MM.1S (cell line): ENCODE results near the gene BCAS3.

ENCODE experiments used
- DNase-seq: peaks from one replicate; pipeline ENCODE4 v3.0.0-alpha.2; 2015
- H2AFZ ChIP-seq: fragments of 300-600 bp; sonication (generic); 2 replicates; pipeline ENCODE4 v1.6.0; 2016; ENCODE audit warnings: antibody characterized with exemption, low read length
- H3F3A ChIP-seq: fragments of 300-600 bp; sonication (generic); 2 replicates; pipeline ENCODE4 v1.6.1; 2016; ENCODE audit warnings: mild to moderate bottlenecking, antibody characterized with exemption, low read length, moderate library complexity, mixed read lengths; ENCODE audit not compliant: insufficient read depth
- H3K27ac ChIP-seq: fragments of 300-600 bp; sonication (generic); 2 replicates; pipeline ENCODE4 v1.5.1; 2016; ENCODE audit warnings: mild to moderate bottlenecking, low read length
- H3K27me3 ChIP-seq: fragments of 300-600 bp; sonication (generic); replicated peaks from 2 replicates; pipeline ENCODE4 v1.6.0; 2016; ENCODE audit warnings: low read length; ENCODE audit not compliant: insufficient read depth
- H3K36me3 ChIP-seq: fragments of 300-600 bp; sonication (generic); replicated peaks from 2 replicates; pipeline ENCODE4 v1.6.1; 2016; ENCODE audit warnings: mild to moderate bottlenecking, low read length, mixed read lengths; ENCODE audit not compliant: insufficient read depth
- H3K4me1 ChIP-seq: fragments of 300-600 bp; sonication (generic); 2 replicates; pipeline ENCODE4 v1.6.1; 2016; ENCODE audit warnings: low read length, mixed read lengths
- H3K4me2 ChIP-seq: fragments of 300-600 bp; sonication (generic); 2 replicates; pipeline ENCODE4 v1.6.0; 2016; ENCODE audit warnings: low read depth, low read length
- H3K4me3 ChIP-seq: fragments of 300-600 bp; sonication (generic); 2 replicates; pipeline ENCODE4 v1.5.1; 2016; ENCODE audit warnings: low read length, mixed read lengths
- H3K79me2 ChIP-seq: fragments of 300-600 bp; sonication (generic); 2 replicates; pipeline ENCODE4 v1.6.1; 2016; ENCODE audit warnings: mixed run types, low read length, mixed read lengths
- H3K9ac ChIP-seq: fragments of 300-600 bp; sonication (generic); 2 replicates; pipeline ENCODE4 v1.6.1; 2016; ENCODE audit warnings: low read length, mixed read lengths
- H3K9me2 ChIP-seq: fragments of 300-600 bp; sonication (generic); replicated peaks from 2 replicates; pipeline ENCODE4 v1.6.1; 2016; ENCODE audit warnings: mild to moderate bottlenecking, low read length, mixed read lengths; ENCODE audit not compliant: insufficient read depth
- H3K9me3 ChIP-seq: fragments of 300-600 bp; sonication (generic); replicated peaks from 2 replicates; pipeline ENCODE4 v1.6.1; 2016; ENCODE audit warnings: mild to moderate bottlenecking, low read length, mixed read lengths; ENCODE audit not compliant: insufficient read depth
- H4K20me1 ChIP-seq: fragments of 300-600 bp; sonication (generic); 2 replicates; pipeline ENCODE4 v1.6.1; 2016; ENCODE audit warnings: mild to moderate bottlenecking, low read length, moderate library complexity, mixed read lengths; ENCODE audit not compliant: insufficient read depth
- EZH2 ChIP-seq: fragments of 300-600 bp; sonication (generic); optimal IDR thresholded peaks from 2 replicates; pipeline ENCODE3; 2017; ENCODE audit warnings: low read depth, mild to moderate bottlenecking, antibody characterized with exemption, low read length, mixed read lengths
- EZH2phosphoT487 ChIP-seq: fragments of 300-600 bp; sonication (generic); IDR thresholded peaks from 2 replicates; pipeline ENCODE4 v1.6.1; 2018; ENCODE audit warnings: antibody characterized with exemption, low read length
- TF ChIP-seq, protein P1 (sequence below): fragments of 300-600 bp; sonication (generic); IDR thresholded peaks from 2 replicates; pipeline ENCODE4 v1.5.1; 2016; ENCODE audit warnings: antibody characterized with exemption, low read length, mixed read lengths

Gene BCAS3

DNA sequence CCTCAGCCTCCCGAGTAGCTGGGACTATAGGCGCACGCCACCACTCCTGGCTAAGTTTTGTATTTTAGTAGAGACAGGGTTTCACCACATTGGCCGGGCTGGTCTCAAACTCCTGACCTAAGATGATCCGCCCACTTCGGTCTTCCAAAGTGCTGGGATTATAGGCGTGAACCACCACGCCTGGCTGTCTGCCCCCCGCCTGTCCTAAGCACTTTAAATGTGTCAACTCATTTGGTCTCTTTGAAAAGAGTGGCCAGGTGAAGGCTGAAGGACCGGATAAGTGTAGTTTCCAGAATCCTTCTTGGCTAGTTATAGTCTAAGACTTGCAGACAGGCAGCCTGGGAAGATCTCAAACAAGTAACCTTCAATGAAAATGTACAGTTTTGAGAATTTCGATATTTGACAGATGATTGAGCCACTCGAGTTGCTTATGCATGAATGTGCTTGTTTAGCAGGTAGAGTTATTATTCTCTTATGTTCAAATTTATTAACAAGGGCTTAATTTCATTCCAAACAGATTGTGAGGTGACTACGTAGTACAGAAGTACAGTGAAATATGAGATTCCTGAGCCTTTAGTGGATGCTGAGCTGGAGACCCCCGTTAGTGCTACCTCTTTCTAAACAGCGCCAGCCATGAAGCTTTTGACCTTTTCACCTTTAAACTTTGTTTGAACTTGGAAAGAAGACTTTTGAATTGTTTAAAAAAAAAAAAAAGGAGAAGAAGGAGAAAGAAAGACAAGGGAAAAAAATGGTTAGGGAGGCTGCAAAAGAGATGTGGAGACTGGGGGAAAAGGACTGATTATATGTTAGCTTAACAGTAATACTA is 557.6 kb downstream of the BCAS3 start:
- DNase-seq, result no peak
- no peak overlapping the region for H3K27ac ChIP-seq

DNA sequence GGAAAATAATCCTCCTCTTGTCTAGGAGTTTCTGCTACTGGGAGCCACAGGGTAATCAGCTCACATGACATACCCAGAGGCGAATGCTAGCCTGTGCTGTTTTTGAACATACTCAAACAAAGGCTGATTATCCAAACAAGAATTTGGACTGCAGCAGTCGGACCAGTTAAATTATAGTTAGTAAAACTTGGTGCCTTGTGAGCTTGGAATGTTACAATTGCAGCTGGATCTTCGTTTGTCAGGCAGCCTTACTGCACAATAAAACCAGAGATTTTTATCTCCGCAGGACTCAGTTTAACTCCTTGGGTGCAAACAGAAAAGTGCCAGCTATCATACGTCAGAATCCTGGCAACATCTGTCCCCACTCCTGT is 558.2 kb downstream of the BCAS3 start:
- Histone ChIP-seq H3F3A (no peaks in the 10 kb centered on the region), H3K4me2 (no peak overlapping the region), H3K4me1 (peaks cover 6% of the 10 kb centered on the region), H3K27me3 (no peaks in the 10 kb centered on the region), H2AFZ (no peak overlapping the region), H3K36me3 (no peaks in the 10 kb centered on the region), H3K9me2 (no peaks in the 10 kb centered on the region), H3K79me2 (no peaks in the 10 kb centered on the region), H3K9ac (no peak overlapping the region), H3K4me3 (no peak overlapping the region), H4K20me1 (no peaks in the 10 kb centered on the region), H3K9me3 (no peaks in the 10 kb centered on the region), H3K27ac (no peak overlapping the region)
- TF ChIP-seq EZH2phosphoT487 (no peak), EZH2 (no peak)
- TF ChIP-seq, protein P1, sequence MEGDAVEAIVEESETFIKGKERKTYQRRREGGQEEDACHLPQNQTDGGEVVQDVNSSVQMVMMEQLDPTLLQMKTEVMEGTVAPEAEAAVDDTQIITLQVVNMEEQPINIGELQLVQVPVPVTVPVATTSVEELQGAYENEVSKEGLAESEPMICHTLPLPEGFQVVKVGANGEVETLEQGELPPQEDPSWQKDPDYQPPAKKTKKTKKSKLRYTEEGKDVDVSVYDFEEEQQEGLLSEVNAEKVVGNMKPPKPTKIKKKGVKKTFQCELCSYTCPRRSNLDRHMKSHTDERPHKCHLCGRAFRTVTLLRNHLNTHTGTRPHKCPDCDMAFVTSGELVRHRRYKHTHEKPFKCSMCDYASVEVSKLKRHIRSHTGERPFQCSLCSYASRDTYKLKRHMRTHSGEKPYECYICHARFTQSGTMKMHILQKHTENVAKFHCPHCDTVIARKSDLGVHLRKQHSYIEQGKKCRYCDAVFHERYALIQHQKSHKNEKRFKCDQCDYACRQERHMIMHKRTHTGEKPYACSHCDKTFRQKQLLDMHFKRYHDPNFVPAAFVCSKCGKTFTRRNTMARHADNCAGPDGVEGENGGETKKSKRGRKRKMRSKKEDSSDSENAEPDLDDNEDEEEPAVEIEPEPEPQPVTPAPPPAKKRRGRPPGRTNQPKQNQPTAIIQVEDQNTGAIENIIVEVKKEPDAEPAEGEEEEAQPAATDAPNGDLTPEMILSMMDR, result no peak
- DNase-seq, result no peak

More for the DNA sequence above, 557.6 kb downstream of the BCAS3 start:
- Histone ChIP-seq H3K4me2 (no peak overlapping the region), H3K4me3 (no peak overlapping the region), H3F3A (no peaks in the 10 kb centered on the region), H3K36me3 (no peaks in the 10 kb centered on the region), H3K9me3 (no peaks in the 10 kb centered on the region), H3K79me2 (no peaks in the 10 kb centered on the region), H3K9ac (no peak overlapping the region), H3K27me3 (no peaks in the 10 kb centered on the region), H2AFZ (no peak overlapping the region), H3K4me1 (peaks cover 12% of the 10 kb centered on the region), H4K20me1 (no peaks in the 10 kb centered on the region), H3K9me2 (no peaks in the 10 kb centered on the region)
- TF ChIP-seq EZH2 (no peak), EZH2phosphoT487 (no peak)
- TF ChIP-seq, protein P1, result no peak

DNA sequence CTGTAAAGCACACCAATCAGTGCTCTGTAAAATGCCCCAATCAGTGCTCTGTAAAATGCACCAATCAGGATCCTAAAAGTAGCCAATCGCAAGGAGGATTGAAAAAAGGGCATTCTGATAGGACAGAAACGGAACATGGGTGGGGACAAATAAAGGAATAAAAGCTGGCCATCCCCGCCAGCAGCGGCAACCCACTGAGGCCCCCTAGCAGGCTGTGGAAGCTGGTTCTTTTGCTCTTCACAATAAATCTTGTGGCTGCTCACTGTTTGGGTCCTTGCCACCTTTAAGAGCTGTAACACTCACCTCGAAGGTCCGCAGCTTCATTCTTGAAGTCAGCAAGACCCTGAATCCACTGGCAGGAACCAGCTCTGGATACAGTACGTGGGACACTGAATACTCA is 559.6 kb downstream of the BCAS3 start:
- Histone ChIP-seq H3K27ac (no peak overlapping the region), H3F3A (no peaks in the 10 kb centered on the region), H3K36me3 (no peaks in the 10 kb centered on the region), H3K9ac (no peak overlapping the region), H3K9me3 (no peaks in the 10 kb centered on the region), H2AFZ (no peak overlapping the region), H3K27me3 (no peaks in the 10 kb centered on the region), H3K4me2 (no peak overlapping the region), H3K9me2 (no peaks in the 10 kb centered on the region), H3K4me3 (no peak overlapping the region), H3K4me1 (no peaks in the 10 kb centered on the region), H4K20me1 (no peaks in the 10 kb centered on the region), H3K79me2 (no peaks in the 10 kb centered on the region)
- no peak for DNase-seq
- TF ChIP-seq, protein P1, result no peak
- no peak for TF ChIP-seq EZH2phosphoT487
- TF ChIP-seq EZH2, result no peak
